Bone marrow (tissue), 2 donors: ENCODE results near the gene SLC46A2.

Source experiments
- DNase-seq, 2 donors: peaks; one replicate each; lab custom pipeline; 2025; lab: John Stamatoyannopoulos, UW

Gene SLC46A2, protein sequence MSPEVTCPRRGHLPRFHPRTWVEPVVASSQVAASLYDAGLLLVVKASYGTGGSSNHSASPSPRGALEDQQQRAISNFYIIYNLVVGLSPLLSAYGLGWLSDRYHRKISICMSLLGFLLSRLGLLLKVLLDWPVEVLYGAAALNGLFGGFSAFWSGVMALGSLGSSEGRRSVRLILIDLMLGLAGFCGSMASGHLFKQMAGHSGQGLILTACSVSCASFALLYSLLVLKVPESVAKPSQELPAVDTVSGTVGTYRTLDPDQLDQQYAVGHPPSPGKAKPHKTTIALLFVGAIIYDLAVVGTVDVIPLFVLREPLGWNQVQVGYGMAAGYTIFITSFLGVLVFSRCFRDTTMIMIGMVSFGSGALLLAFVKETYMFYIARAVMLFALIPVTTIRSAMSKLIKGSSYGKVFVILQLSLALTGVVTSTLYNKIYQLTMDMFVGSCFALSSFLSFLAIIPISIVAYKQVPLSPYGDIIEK

DNA sequence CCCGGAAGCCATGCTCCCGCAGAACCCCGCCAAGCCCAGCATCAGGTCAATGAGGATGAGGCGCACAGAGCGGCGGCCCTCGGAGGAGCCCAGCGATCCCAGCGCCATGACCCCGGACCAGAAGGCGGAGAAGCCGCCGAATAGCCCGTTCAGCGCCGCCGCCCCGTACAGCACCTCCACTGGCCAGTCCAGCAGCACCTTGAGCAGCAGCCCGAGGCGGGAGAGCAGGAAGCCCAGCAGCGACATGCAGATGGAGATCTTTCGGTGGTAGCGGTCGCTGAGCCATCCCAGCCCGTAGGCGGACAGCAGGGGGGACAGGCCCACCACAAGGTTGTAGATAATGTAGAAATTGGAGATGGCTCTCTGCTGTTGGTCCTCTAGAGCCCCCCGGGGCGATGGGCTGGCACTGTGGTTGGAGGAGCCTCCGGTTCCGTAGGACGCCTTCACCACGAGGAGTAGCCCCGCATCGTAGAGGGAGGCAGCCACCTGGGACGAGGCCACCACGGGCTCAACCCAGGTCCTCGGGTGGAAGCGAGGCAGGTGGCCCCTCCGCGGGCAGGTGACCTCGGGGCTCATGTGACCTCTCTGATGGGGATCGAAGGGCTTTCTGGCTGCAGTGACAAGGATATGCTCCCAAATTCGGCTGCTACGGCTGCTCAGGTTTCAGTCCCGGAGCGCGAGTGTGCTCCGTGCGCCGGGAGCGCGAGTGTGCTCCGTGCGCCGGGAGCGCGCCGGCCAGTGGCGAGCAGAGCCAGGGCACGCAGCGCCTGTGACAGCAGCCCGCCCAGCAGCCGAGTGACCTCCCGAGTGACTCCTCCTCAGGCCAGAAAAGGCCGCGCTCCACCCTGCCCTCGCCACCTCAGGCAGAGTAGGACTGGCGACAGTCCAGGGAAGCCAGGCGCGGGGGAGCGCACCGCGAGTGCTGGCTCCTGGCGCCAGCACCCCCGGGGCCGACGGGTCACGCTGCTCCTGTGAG, at the start of gene SLC46A2:
Gene SLC46A2, minus strand, starts transcription at position 771 of the 976 bp plus-strand sequence. Its CDS starts 195 bp downstream, at position 576.
- no peak for DNase-seq

DNA sequence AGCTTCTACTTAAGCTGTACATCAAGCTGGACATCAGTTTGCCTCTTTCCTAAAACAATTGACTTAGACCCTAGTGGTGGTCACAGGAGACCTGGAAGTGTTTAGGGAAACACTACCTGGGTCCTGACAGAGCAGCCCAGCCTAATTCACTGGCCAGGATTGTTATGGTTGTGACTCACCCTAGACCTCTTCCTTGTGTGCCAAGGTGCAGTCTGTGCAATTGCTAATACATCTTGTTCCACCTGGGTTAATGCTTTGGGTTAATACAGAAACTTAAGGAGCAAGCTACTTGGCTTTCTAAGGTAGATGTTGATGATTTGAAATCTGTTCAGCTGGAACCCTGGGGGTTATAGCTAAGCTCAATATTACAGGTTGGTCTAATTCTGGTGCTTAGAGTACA, 48.7 kb upstream of the SLC46A2 start:
- DNase-seq: no peak

DNA sequence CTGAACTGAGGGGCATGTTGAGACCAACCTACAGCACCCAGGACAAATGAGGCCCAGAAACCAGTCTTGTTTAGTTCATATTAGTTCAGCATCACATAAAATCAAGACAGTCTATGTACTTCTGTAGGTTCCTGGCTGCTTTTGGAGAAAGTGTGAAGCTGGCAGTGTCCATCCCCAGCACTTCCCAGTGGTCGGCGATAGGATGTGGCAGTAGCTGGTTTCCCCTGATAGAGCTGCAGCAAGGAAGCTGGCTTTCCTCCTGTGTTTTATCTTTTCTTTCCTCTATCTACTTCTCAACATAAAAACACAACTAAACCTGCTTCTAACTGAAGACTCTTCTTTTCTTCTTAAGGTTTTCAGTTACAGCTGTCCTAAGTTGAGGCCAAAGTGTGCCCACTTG, 43.0 kb upstream of the SLC46A2 start:
- no peak for DNase-seq

DNA sequence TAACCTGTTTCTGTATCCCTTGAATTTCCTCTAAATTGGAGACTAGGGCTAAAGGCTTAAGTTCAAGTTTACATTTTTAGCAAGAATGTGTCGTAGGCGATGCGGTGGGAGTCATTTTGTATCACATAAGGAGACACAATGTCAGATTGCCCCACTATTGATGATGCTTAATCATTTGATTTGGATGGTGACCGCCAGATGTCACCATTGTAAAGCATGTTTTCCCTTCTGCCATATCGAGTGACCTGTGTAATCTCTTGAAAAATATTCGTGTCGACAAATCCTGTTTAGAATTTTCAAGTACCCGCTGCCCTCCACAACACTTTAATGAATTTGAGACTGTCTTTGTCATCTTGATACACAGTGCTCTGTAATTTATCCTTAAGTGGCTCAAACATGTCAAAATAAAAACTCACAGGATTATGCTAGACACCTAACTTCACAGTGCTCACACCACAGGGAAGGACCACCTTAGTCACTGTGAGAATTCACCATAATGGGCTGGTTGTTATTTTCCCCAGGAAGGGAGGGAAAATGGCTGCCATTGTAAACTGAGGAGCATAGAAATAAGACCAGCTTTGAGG, 34.5 kb upstream of the SLC46A2 start:
- DNase-seq: no peak

DNA sequence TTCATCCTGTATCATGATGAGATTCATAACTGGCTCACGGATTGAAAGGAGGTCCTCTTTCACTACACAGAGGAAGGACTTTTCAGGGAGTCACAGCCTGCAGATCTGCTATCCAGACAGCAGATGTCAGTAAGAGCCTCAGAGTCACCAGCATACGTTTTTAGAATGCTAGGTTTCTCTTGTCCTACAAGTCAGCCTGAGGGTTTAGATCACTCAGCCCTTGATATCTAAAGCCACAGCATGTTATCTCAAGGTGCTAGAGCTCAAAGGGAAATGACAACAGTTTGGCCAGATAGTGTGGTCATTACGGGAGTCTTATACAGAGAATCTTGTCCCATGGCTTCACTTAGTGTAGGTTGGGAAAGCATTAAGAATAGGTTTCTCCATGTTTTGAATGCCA, 30.9 kb upstream of the SLC46A2 start:
- no peak for DNase-seq

DNA sequence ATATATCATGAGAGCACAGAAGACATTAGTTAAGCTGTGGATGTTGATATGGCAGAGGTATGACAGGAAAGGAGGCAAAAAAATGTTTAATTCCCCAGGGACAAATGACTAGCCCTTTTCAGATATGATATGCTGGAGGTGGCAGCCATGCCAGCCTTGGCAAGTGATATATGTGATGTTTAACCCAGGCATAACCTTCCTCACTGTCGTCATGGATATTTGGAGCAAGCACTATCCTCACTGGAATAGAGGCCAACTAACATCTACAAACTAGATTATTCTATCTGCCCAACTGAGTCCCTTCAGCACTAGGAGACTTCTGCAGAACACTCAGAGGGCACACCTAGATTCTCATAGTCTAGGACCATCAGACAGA, 27.3 kb upstream of the SLC46A2 start:
- DNase-seq: no peak

DNA sequence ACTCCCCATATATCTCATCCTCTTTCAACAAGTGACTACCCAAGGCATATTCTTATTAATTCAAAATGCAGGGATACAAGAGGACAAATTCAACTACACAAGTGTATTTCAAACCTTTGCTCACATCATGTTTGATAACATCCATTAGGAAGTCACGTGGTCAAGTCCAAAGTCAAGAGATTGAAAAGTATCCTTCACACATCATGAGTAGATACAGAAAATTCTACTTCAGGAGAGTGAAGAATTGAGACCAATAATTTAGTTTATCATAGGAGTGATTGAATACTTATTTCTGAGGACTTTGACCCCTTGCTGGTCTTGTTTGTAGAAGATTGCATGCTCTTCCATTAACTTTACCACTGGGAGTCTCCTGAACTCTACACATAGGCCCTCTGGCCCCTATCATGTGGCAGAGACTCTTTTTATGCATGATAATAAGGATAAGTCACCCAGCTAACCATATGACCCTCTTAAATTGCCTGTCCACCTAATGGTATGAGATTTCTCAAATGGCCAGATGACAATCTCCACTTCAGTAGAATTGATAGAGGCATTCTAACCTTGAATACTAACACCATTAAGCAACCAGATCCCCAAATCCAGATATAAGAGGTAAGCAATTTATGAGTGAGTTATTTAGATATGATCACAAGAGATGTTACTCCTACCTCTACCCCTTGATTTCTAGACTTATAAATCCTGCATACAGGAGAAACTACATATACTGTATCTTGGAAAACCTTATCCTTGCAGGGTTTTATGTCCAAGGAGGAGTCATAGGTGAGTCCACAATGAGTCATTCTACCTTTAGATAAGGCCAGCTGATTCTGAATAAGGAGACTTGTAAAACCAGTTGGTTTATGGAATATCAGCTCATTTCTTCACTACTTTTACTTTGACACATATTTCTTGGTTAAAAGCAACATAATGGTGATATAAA, 26.6 kb upstream of the SLC46A2 start:
- DNase-seq: no peak

DNA sequence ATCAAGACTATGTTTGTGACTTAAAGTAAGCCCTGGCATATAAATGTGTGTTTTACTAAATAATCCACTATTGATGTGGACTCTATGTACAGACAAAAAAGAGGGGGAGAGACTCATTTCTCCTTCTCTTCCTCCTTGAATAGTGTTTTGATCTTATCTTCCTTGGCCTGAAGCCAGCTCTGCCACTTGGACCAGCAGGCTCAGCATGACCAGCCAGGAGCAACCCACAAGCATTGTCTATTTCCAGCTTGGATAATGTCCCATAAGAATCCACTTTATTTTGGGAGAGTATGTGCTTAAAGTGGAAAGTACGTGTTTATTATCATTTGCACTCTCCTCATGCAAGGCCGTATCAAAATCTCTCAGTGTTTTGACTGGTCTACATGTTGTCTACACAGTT, 23.8 kb upstream of the SLC46A2 start:
- no peak for DNase-seq

DNA sequence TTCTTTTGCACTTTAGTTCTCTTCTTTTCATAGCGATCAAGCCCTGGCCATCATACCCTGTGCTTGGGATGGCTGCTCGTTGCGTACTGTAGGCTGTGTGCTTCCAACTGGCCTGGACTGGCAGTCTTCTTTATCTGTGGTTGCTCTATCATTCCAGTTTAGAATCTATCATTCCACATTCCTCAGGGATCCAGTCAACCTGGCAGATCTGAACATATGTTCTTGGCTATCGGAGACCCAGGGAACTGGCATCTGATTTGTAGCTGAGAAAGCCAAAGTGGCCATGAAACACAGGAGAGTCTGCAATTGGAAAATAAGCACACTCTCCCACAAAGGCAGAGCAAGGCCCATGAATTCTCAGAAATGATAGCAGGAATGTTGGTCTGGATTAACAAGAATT, 22.6 kb upstream of the SLC46A2 start:
- DNase-seq: no peak

DNA sequence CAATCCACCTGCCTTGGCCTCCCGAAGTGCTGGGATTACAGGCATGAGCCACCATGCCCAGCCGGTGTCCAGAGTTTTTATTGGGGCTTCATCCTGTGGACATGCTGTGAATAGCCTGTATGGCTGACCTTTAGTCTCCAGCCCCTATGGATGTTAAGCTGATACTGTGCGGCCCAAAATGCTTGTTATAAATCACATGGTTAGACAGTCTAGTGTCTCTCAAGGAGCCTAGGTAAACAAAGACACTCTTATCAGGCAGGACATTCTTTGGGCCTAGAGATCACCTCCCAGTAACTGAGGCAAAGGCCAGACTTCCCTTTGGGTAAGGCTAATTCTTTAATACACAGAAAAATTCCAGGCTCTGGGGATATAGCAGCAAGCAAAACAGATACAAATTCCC, 22.0 kb upstream of the SLC46A2 start:
- no peak for DNase-seq

DNA sequence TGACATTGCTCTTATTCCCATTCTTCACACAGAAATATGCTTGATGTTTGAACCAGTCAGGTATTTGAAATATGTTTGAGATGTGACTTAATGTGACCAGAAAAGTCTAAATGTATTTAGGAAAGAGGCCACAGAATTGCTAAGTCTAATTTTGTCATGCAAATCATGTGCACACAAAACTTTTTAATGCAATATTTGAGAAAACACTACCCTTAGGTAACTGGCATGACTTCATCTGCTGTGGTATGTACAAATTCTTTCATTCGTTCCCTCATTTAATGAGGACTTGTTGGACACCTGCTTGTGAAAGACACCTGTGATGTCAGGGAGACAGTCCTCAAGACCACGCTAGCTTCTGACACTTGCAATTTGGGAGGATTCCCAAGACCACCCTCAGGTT, 21.1 kb upstream of the SLC46A2 start:
- DNase-seq: no peak

DNA sequence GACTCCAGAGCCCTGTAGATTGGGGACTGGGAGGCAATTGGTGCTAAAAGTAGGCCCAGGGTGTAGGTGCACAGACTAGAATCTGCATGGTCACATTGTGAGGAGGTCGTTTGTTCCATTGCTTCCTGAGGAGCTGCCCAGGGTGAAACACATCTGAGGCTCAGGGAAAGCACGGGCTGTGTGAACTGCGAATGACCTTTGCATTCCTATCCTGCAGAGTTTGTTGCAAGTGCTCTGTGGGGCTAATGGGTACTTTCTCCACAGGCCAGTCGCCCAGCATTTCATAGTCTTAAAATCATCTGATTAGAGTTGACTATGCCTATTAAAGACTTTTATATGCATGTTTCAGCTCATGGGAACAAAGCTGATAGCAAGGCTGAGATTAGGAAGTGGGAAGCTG, 14.4 kb upstream of the SLC46A2 start:
- no peak for DNase-seq

DNA sequence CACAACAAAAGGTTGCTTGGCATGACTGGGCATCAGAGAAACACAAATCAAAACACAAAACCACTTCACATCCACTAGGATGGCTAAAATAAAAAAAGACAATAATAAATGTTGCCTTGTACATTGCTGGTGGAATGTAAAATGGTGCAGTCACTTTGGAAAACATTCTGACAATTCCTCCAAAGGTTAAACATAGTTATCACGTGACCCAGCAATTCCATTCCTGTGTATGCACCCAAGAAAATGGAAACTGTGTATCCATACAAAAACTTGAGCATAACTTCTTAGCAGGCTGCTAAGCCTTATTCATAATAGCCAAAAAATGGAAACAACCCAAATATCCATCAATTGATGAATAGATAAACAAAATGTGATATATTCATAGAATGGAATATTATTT, 10.2 kb upstream of the SLC46A2 start:
- DNase-seq: no peak

DNA sequence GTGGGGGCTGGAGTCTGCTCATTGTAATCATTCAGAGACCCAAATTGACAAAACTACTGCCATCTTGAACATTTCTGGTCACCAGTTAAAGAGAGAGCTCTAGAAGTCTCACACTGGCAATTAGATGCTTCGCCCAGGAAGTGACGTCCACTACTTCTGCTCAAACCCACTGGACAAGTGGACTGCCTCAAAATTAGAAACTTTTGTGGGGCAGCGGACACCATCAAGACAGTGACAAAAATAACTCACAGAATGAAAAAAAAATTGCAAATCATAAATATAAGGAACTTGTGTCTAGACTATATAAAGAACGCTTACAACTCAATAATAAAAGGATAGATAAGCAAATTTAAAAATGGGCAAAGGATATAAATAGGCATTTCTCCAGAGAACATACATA, 9.8 kb upstream of the SLC46A2 start:
- no peak for DNase-seq

DNA sequence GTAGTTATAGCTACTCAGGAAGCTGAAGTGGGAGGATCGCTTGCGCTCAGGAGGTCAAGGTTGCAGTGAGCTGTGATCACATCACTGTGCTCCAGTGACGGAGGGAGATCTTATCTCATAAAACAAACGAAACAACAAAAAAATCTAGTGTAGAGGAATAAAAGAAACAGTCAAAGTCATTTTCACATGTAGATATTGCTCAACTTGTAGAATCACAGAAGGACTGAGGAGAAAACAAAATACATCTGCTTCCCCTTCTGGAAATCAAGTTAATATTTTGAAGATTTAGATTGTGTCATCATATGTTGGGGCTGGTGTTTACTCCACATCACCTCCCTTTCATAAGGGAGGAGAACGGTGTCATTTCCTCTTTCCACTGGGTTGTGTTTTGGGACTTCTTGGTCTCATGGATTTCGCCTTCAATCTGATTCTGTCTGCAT, 8.2 kb upstream of the SLC46A2 start:
- DNase-seq: no peak

DNA sequence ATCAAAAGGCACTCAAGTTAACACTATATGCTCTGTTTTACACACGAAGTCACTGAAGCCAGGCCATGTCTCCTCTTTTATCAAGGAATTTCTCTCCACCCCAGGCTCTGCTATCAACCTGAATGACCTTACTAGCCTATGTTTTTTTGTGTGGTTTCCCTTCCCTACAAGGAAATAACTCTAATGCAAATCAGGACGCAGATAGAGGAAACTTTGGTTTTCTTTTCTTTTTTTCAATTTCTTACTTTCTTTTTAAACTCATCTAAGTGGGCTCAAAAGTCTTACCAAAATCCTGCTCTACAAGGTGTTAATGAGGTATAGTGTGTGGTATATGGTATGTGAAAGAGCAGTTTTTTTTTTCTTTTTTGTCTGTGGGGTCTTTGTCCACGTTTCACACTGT, 5.5 kb upstream of the SLC46A2 start:
- no peak for DNase-seq

DNA sequence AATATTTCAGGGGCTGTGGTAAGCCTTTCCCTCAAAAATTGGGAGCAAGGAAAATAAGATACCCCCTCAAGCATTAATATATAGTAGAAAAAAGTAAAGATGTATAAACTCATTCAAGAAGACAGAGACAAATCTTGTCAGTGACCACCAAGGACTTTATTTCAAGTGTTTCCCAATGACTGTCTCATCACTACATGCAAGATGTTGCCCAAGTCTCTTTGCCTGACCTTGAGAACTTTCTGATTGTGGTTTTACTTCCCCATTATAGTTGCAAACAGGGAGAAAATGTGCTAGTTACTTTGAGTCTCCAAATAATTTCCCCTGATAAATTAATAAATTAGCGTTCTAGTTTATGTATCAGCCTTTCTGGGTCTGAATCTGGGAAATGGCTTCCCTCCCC, 4.0 kb upstream of the SLC46A2 start:
- DNase-seq: no peak

DNA sequence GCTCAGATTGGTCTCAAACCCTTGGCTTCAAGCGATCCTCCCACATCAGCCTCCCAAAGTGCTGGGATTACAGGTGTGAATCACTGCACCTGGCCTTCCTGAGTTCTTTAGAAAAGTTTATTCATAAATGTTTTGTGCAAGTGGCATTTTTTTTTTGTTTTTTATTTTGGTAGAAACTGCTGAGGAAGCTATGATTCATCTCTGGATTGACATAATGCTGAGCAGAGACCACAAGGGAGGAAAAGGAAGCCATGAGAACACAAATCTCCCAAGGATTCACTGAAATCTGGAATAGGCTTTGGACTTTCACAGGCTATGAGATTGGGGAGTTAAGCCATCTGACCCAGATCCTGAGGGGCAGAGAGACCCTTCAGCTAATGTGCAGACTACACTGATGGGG, 3.4 kb upstream of the SLC46A2 start:
- no peak for DNase-seq

DNA sequence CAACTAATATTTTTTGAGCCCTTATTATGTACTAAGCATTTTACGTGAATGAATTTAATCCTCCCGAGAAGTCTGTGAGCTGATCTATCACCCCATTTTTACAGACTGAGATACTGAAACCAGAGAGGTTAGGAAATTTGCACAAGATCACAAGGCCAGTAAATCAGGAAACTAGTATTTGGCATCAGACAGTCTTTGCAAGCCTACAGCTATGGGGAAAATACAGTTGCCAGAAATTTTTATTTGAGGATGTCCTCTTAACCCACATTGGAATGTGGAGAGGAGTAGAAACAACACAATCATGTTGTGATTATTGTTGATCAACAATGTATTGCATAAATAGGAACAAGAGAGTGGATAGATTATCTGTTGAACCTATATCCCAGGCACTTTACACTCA, 2.3 kb upstream of the SLC46A2 start:
- no peak for DNase-seq

DNA sequence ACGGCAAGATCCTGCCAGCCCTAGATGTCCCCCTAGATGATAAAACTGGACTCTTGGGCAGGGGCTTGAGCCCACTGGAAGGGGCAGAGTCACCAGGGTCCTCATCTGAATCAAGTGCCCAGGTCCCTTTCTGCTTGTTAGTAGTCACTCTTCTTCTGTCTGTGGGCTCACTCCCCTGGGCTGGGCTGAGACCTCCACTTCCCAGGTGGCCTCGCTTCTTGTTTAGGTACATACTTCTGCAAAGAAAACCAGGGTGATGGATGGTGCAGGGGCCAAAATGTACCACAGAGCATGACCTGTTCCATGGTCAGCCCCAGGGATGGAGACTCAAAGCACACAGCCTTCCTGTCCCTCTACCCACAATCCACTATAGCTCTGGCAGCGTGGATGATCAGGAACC, 845 bp upstream of the SLC46A2 start:
- DNase-seq: no peak

DNA sequence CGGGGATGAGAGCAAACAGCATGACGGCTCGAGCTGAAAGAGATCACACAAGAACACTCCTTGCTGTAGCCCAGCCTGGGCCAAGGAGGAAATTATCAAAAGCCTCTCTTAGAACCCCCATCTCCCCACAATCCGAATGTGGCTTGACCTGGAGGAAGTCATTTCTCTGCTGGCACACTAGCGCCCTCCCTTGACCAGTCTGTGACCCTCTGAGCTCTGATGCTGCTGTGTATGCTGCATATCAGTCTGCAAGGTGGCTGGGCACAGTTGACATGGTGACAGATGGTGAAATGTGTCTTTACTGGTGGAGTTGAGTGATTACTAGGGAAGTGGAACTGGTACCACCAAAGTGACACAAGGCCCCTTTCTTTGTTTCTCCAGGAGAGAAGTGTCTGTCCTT, 3.3 kb downstream of the SLC46A2 start:
- peak; percentile 10 to 21 for DNase-seq
